BLaER1 (cell line): ENCODE measurements around the gene CHRNA5.
A peak's percentile ranks its signal among the peaks of the same experiment; 100 is the strongest.

ENCODE experiments used
- H3K27ac ChIP-seq: shearing (Covaris generic); formaldehyde crosslinking; 2 replicates; pipeline ENCODE4 v1.8.1; 2022
- H3K27me3 ChIP-seq: shearing (Covaris generic); formaldehyde crosslinking; 2 replicates; pipeline ENCODE4 v1.8.1; 2022
- H3K36me3 ChIP-seq: shearing (Covaris generic); formaldehyde crosslinking; 2 replicates; pipeline ENCODE4 v1.8.1; 2022
- H3K4me1 ChIP-seq: shearing (Covaris generic); formaldehyde crosslinking; 2 replicates; pipeline ENCODE4 v1.8.1; 2022
- H3K4me2 ChIP-seq: shearing (Covaris generic); formaldehyde crosslinking; 2 replicates; pipeline ENCODE4 v1.8.1; 2022
- H3K4me3 ChIP-seq: shearing (Covaris generic); formaldehyde crosslinking; 2 replicates; pipeline ENCODE4 v1.8.1; 2022
- H3K9ac ChIP-seq: shearing (Covaris generic); formaldehyde crosslinking; 2 replicates; pipeline ENCODE4 v1.8.1; 2022
- H3K9me3 ChIP-seq: shearing (Covaris generic); formaldehyde crosslinking; 2 replicates; pipeline ENCODE4 v1.8.1; 2022
- H4K20me1 ChIP-seq: shearing (Covaris generic); formaldehyde crosslinking; 2 replicates; pipeline ENCODE4 v1.8.1; 2022
- Cebpa-rat ChIP-seq: shearing (Covaris generic); IDR thresholded peaks from 2 replicates; pipeline ENCODE4 v1.8.1; 2022

The CHRNA5 gene

GRCh38 chr15:78563092-78563491 lies 2.2 kb upstream of the CHRNA5 start:
- no peaks in the 10 kb centered on the region for H4K20me1 ChIP-seq
- TF ChIP-seq Cebpa-rat, result no peak
- H3K4me3 ChIP-seq, result no peak overlapping the region
- no peak overlapping the region for H3K4me2 ChIP-seq
- H3K4me1 ChIP-seq, result peaks cover 30% of the 10 kb centered on the region
- no peak overlapping the region for H3K27ac ChIP-seq
- no peaks in the 10 kb centered on the region for H3K27me3 ChIP-seq
- no peaks in the 10 kb centered on the region for H3K36me3 ChIP-seq
- no peaks in the 10 kb centered on the region for H3K9me3 ChIP-seq
- no peak overlapping the region for H3K9ac ChIP-seq

GRCh38 chr15:78564743-78565096 lies 600 bp upstream of the CHRNA5 start:
- Histone ChIP-seq H3K27ac (no peak overlapping the region), H3K4me2 (peak overlapping the region; percentile 87), H3K36me3 (no peaks in the 10 kb centered on the region), H3K4me1 (peaks cover 31% of the 10 kb centered on the region), H3K4me3 (peak overlapping the region; percentile 91), H3K9me3 (no peaks in the 10 kb centered on the region), H3K27me3 (no peaks in the 10 kb centered on the region), H4K20me1 (no peaks in the 10 kb centered on the region), H3K9ac (peak overlapping the region; percentile 89; the same call in 1 of the 2 replicates)
- TF ChIP-seq Cebpa-rat, result no peak

DNA sequence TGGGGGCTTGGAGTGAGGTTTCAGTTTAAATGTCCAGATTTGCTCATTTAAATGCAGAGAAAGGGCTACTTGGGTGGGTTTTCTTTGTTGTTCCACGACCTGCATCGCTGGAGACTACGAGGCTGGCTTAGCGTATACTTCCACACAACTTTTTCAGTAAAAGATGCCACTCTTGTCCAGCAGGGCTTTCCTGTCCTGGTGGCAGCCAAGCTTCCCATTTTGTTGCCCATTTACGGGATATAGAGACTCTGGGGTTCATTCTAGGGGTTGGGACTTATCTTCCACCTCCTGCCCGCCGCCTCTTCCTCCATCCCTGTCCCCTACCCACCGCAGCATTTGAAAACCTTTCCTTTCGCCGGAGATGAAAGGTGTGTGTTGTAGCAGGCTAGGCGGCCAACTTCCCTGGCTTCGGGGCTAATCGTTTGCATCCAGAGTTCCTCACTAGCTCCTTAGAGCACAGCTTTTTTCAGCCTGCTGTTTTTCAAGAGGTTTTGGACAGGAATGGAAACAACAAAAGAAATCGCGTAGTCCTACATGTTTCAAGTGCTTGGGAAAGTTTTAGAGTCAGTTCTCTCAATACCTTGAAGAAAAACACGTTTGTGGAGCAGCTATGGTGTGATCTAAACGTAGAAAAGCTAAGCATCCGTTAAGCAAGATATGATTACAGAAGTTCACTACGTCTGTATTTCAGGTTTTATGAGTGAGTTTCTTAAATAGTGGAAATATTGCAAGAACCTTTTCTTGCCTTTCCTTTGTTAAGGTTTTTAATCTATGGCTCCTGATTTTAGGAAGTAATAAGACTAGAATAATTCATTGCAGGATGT lies 843 bp downstream of the CHRNA5 start:
- TF ChIP-seq Cebpa-rat, result no peak

DNA sequence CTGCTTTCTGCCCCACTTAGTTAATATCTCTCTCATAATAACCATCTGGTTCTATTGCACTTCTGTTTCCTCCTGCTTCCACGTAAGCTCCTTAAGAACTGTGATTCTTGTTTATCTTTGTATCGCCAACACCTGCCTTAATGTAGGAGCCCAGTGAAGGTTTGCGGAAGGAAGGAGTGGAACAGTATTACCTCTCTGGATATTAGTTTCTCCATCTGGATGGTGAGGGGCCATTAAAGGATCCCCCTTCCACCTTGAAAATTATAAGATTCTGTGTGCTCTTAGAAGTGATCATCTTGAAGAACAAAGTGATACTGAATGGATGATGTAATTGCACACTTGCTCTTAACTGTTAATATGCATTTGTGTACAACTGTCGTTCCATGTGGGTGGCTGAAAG lies 2.2 kb downstream of the CHRNA5 start:
- Histone ChIP-seq H3K4me3 (no peak overlapping the region), H4K20me1 (peaks cover 14% of the 10 kb centered on the region), H3K9me3 (no peaks in the 10 kb centered on the region), H3K4me2 (peak overlapping the region; percentile 87), H3K4me1 (peaks cover 31% of the 10 kb centered on the region), H3K27ac (no peak overlapping the region), H3K27me3 (no peaks in the 10 kb centered on the region), H3K9ac (no peak overlapping the region), H3K36me3 (no peaks in the 10 kb centered on the region)
- TF ChIP-seq Cebpa-rat, result no peak

More for the DNA sequence above, 843 bp downstream of the CHRNA5 start:
- Histone ChIP-seq H3K9ac (peak overlapping the region; percentile 89), H4K20me1 (peaks cover 11% of the 10 kb centered on the region), H3K4me3 (peak overlapping the region; percentile 91), H3K4me2 (peak overlapping the region; percentile 87), H3K27me3 (no peaks in the 10 kb centered on the region), H3K9me3 (no peaks in the 10 kb centered on the region), H3K36me3 (no peaks in the 10 kb centered on the region), H3K27ac (peak overlapping the region; percentile 82), H3K4me1 (peaks cover 31% of the 10 kb centered on the region)

GRCh38 chr15:78570710-78571109 lies 5.4 kb downstream of the CHRNA5 start:
- no peak overlapping the region for H3K4me3 ChIP-seq
- H4K20me1 ChIP-seq, result peaks cover 14% of the 10 kb centered on the region
- no peaks in the 10 kb centered on the region for H3K9me3 ChIP-seq
- TF ChIP-seq Cebpa-rat, result no peak
- no peak overlapping the region for H3K9ac ChIP-seq
- H3K4me1 ChIP-seq, result peaks cover 32% of the 10 kb centered on the region
- no peaks in the 10 kb centered on the region for H3K27me3 ChIP-seq
- H3K4me2 ChIP-seq, result no peak overlapping the region
- no peak overlapping the region for H3K27ac ChIP-seq
- no peaks in the 10 kb centered on the region for H3K36me3 ChIP-seq

- peaks cover 29% of the 10 kb centered on the region for H3K4me1 ChIP-seq
- TF ChIP-seq Cebpa-rat, result no peak
- H3K36me3 ChIP-seq, result no peaks in the 10 kb centered on the region
- H3K9ac ChIP-seq, result no peak overlapping the region
- H3K9me3 ChIP-seq, result no peaks in the 10 kb centered on the region
- peaks cover 14% of the 10 kb centered on the region for H4K20me1 ChIP-seq
- H3K27ac ChIP-seq, result no peak overlapping the region
- no peaks in the 10 kb centered on the region for H3K27me3 ChIP-seq
- H3K4me2 ChIP-seq, result no peak overlapping the region
- H3K4me3 ChIP-seq, result no peak overlapping the region
Measured at GRCh38 chr15:78571382-78571781, 6.1 kb downstream of the CHRNA5 start.

DNA sequence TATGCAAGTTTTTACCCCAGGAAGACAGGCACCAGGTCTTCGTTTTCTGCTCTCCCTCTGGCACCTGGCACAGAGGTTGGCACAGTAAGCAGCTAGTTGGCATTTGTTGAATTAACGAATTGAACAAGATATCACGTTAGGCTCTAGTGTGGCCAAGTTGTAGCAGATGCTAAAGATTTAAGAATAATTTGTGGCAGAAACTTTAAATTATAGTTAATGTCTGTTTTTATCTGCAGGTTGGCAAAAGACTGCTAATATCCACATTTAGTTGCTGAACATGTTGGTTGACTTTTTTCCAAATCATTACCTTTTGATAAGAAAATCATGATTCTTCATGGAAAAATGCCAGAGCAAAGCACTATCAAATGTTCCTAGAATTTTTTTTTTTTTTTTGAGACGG lies 8.1 kb downstream of the CHRNA5 start:
- peaks cover 11% of the 10 kb centered on the region for H3K4me1 ChIP-seq

GRCh38 chr15:78574944-78575343 lies 9.6 kb downstream of the CHRNA5 start:
- no peak for TF ChIP-seq Cebpa-rat
- Histone ChIP-seq H4K20me1 (peaks cover 26% of the 10 kb centered on the region), H3K4me1 (peaks cover 11% of the 10 kb centered on the region), H3K36me3 (no peaks in the 10 kb centered on the region), H3K4me3 (no peak overlapping the region), H3K9me3 (no peaks in the 10 kb centered on the region), H3K4me2 (no peak overlapping the region), H3K9ac (no peak overlapping the region), H3K27ac (no peak overlapping the region), H3K27me3 (no peaks in the 10 kb centered on the region)

More for the DNA sequence above, 8.1 kb downstream of the CHRNA5 start:
- TF ChIP-seq Cebpa-rat, result no peak
- no peak overlapping the region for H3K27ac ChIP-seq
- no peak overlapping the region for H3K4me3 ChIP-seq
- H3K27me3 ChIP-seq, result no peaks in the 10 kb centered on the region
- no peaks in the 10 kb centered on the region for H3K9me3 ChIP-seq
- H3K4me2 ChIP-seq, result no peak overlapping the region
- no peak overlapping the region for H3K9ac ChIP-seq
- H4K20me1 ChIP-seq, result peaks cover 26% of the 10 kb centered on the region
- no peaks in the 10 kb centered on the region for H3K36me3 ChIP-seq

DNA sequence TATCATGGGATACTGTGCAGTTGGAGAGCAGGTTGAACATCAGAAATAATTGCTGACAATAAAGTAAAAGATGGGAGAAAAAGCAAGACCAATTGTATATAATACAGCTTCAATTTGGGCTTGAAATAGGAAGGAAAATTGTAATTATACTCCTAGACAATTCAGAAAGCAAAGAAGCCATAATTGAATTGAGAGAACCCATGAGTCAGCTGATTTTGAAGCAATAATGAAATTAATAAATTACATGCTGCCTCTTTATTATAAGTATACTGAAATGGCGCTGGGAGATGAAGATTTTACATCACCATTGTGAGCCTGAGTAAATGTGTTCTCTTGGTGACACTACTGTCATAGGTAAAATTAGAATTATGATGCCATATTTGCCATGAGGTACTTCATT lies 32.3 kb downstream of the CHRNA5 start:
- H3K36me3 ChIP-seq, result peaks cover 55% of the 10 kb centered on the region
- no peak overlapping the region for H3K4me2 ChIP-seq
- H3K4me3 ChIP-seq, result no peak overlapping the region

DNA sequence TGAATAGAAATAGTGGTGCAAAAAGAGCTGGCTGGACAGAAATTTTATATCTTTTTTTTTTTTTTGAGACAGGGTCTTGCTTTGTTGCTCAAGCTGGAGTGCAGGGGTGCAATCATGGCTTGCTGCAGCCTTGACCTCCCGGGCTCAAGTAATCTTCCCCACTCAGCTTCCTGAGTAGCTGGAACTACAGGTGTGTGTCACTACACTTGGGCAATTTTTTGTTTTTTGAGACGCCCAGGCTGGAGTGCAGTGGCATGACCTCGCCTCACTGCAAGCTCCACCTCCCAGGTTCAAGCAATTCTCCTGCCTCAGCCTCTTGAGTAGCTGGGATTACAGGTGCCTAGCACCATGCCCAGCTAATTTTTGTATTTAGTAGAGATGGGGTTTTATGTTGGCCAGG lies 33.0 kb downstream of the CHRNA5 start:
- Histone ChIP-seq H3K27ac (no peak overlapping the region), H3K4me2 (no peak overlapping the region), H3K9ac (no peak overlapping the region), H3K36me3 (peaks cover 49% of the 10 kb centered on the region), H3K4me3 (no peak overlapping the region), H4K20me1 (no peaks in the 10 kb centered on the region), H3K9me3 (no peaks in the 10 kb centered on the region), H3K4me1 (no peaks in the 10 kb centered on the region), H3K27me3 (no peaks in the 10 kb centered on the region)
- TF ChIP-seq Cebpa-rat, result no peak

More for the DNA sequence above, 32.3 kb downstream of the CHRNA5 start:
- Histone ChIP-seq H3K4me1 (no peaks in the 10 kb centered on the region), H4K20me1 (no peaks in the 10 kb centered on the region), H3K9me3 (no peaks in the 10 kb centered on the region), H3K27ac (no peak overlapping the region), H3K27me3 (no peaks in the 10 kb centered on the region), H3K9ac (no peak overlapping the region)
- TF ChIP-seq Cebpa-rat, result no peak
